SU-DHL-6 (cell line): ENCODE data around the gene TCF21.

Experiments
- H2AFZ ChIP-seq: fragments of 200-600 bp; sonication (generic); 2 replicates; pipeline ENCODE4 v1.6.1; 2014; ENCODE audit warnings: low read depth, mild to moderate bottlenecking, moderate library complexity, mixed read lengths, antibody characterized with exemption, low read length; ENCODE audit not compliant: severe bottlenecking
- H3F3A ChIP-seq: fragments of 200-600 bp; shearing (Covaris generic); 2 replicates; pipeline ENCODE4 v1.6.0; 2016; ENCODE audit warnings: antibody characterized with exemption, mild to moderate bottlenecking; ENCODE audit not compliant: insufficient read depth
- H3K27ac ChIP-seq: fragments of 200-600 bp; sonication (generic); 2 replicates; pipeline ENCODE4 v1.5.1; 2016; ENCODE audit warnings: low read depth, mild to moderate bottlenecking, low read length, moderate library complexity, mixed read lengths
- H3K27me3 ChIP-seq: fragments of 200-600 bp; sonication (generic), shearing (Covaris generic); 2 replicates; pipeline ENCODE4 v1.6.0; 2014; ENCODE audit warnings: mild to moderate bottlenecking, low read length
- H3K36me3 ChIP-seq: fragments of 200-600 bp; sonication (generic); 2 replicates; pipeline ENCODE4 v1.6.1; 2014; ENCODE audit warnings: mild to moderate bottlenecking, low read length, mixed read lengths
- H3K4me2 ChIP-seq: fragments of 300-600, 200-600 bp; shearing (Covaris generic), sonication (generic); 2 replicates; pipeline ENCODE4 v1.6.0; 2014; ENCODE audit warnings: low read length, low read depth, mild to moderate bottlenecking; ENCODE audit not compliant: poor library complexity, severe bottlenecking
- H3K4me3 ChIP-seq: fragments of 200-600 bp; sonication (generic); 2 replicates; pipeline ENCODE4 v1.5.1; 2014; ENCODE audit warnings: antibody characterized with exemption, low read length, mild to moderate bottlenecking, mixed read lengths; ENCODE audit not compliant: insufficient read depth, poor library complexity, severe bottlenecking
- H3K79me2 ChIP-seq: fragments of 200-600 bp; sonication (generic); 2 replicates; pipeline ENCODE4 v1.6.1; 2014; ENCODE audit warnings: mild to moderate bottlenecking, low read length, moderate library complexity; ENCODE audit not compliant: insufficient read depth
- H3K9ac ChIP-seq: fragments of 200-600 bp; sonication (generic); 2 replicates; pipeline ENCODE4 v1.7.0; 2014; ENCODE audit warnings: mild to moderate bottlenecking, low read length
- H3K9me2 ChIP-seq: fragments of 200-600 bp; sonication (generic); replicated peaks from 2 replicates; pipeline ENCODE4 v1.6.1; 2014; ENCODE audit warnings: low read length; ENCODE audit not compliant: insufficient read depth
- H3K9me3 ChIP-seq: fragments of 200-600 bp; sonication (generic); 2 replicates; pipeline ENCODE4 v1.6.1; 2014; ENCODE audit warnings: low read length, mixed read lengths; ENCODE audit not compliant: insufficient read depth
- H4K20me1 ChIP-seq: fragments of 200-600 bp; sonication (generic); 2 replicates; pipeline ENCODE4 v1.6.1; 2014; ENCODE audit warnings: low read depth, mild to moderate bottlenecking, antibody characterized with exemption, low read length, moderate library complexity, mixed read lengths
- EZH2phosphoT487 ChIP-seq: fragments of 200-600 bp; sonication (generic), shearing (Covaris generic); conservative IDR thresholded peaks from 2 replicates; pipeline ENCODE4 v1.6.1; 2018; ENCODE audit warnings: mild to moderate bottlenecking, antibody characterized with exemption, low read length, moderate library complexity, mixed read lengths
- TF ChIP-seq, protein P1 (sequence below): fragments of 200-600 bp; sonication (generic); IDR thresholded peaks from one replicate; pipeline ENCODE4 v1.5.1; 2017; ENCODE audit warnings: antibody characterized with exemption, mild to moderate bottlenecking, low read length, moderate library complexity; ENCODE audit not compliant: insufficient read depth, poor library complexity, severe bottlenecking

TCF21 gene

GRCh38 chr6:133894795-133895358, 6.0 kb downstream of the TCF21 start:
- Histone ChIP-seq H3K27ac (no peak overlapping the region), H3K9me2 (no peaks in the 10 kb centered on the region), H3K27me3 (no peaks in the 10 kb centered on the region), H3K9ac (no peak overlapping the region), H3K79me2 (no peaks in the 10 kb centered on the region), H3K4me3 (no peak overlapping the region), H3K4me2 (no peak overlapping the region), H3F3A (no peaks in the 10 kb centered on the region), H2AFZ (no peak overlapping the region), H3K9me3 (no peaks in the 10 kb centered on the region), H3K36me3 (no peaks in the 10 kb centered on the region), H4K20me1 (no peaks in the 10 kb centered on the region)
- TF ChIP-seq EZH2phosphoT487 = no peak
- TF ChIP-seq, protein P1, sequence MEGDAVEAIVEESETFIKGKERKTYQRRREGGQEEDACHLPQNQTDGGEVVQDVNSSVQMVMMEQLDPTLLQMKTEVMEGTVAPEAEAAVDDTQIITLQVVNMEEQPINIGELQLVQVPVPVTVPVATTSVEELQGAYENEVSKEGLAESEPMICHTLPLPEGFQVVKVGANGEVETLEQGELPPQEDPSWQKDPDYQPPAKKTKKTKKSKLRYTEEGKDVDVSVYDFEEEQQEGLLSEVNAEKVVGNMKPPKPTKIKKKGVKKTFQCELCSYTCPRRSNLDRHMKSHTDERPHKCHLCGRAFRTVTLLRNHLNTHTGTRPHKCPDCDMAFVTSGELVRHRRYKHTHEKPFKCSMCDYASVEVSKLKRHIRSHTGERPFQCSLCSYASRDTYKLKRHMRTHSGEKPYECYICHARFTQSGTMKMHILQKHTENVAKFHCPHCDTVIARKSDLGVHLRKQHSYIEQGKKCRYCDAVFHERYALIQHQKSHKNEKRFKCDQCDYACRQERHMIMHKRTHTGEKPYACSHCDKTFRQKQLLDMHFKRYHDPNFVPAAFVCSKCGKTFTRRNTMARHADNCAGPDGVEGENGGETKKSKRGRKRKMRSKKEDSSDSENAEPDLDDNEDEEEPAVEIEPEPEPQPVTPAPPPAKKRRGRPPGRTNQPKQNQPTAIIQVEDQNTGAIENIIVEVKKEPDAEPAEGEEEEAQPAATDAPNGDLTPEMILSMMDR = no peak

- TF ChIP-seq, protein P1 = no peak
- TF ChIP-seq EZH2phosphoT487 = no peak
- H3K36me3 ChIP-seq = no peaks in the 10 kb centered on the region
- no peaks in the 10 kb centered on the region for H3K9me2 ChIP-seq
- H3K79me2 ChIP-seq = no peaks in the 10 kb centered on the region
- H2AFZ ChIP-seq = no peak overlapping the region
- no peaks in the 10 kb centered on the region for H3F3A ChIP-seq
- no peak overlapping the region for H3K27ac ChIP-seq
- no peak overlapping the region for H3K9ac ChIP-seq
- no peak overlapping the region for H3K4me2 ChIP-seq
- no peaks in the 10 kb centered on the region for H3K27me3 ChIP-seq
- no peak overlapping the region for H3K4me3 ChIP-seq
- H3K9me3 ChIP-seq = no peaks in the 10 kb centered on the region
- no peaks in the 10 kb centered on the region for H4K20me1 ChIP-seq
These were observed 6.8 kb downstream of the TCF21 start for GRCh38 chr6:133895573-133896343.

- H3K27me3 ChIP-seq = no peaks in the 10 kb centered on the region
- no peak overlapping the region for H2AFZ ChIP-seq
- TF ChIP-seq, protein P1 = no peak
- no peak for TF ChIP-seq EZH2phosphoT487
- no peak overlapping the region for H3K27ac ChIP-seq
- H3K4me3 ChIP-seq = no peak overlapping the region
- no peaks in the 10 kb centered on the region for H3K79me2 ChIP-seq
- no peaks in the 10 kb centered on the region for H4K20me1 ChIP-seq
- no peaks in the 10 kb centered on the region for H3F3A ChIP-seq
- H3K9ac ChIP-seq = no peak overlapping the region
- no peaks in the 10 kb centered on the region for H3K9me3 ChIP-seq
- H3K4me2 ChIP-seq = no peak overlapping the region
- H3K9me2 ChIP-seq = no peaks in the 10 kb centered on the region
- no peaks in the 10 kb centered on the region for H3K36me3 ChIP-seq
These were observed 7.4 kb downstream of the TCF21 start for GRCh38 chr6:133896344-133896721.
